ENCODE measurements around the gene LMTK2. TPM values are rescaled to one million over a fixed set of nuclear protein-coding genes. Genes with fewer than 3 reads are reported as not detected.

LMTK2 gene
- total RNA-seq, 1 experiment from 2014 or later = 17.8 TPM

DNA sequence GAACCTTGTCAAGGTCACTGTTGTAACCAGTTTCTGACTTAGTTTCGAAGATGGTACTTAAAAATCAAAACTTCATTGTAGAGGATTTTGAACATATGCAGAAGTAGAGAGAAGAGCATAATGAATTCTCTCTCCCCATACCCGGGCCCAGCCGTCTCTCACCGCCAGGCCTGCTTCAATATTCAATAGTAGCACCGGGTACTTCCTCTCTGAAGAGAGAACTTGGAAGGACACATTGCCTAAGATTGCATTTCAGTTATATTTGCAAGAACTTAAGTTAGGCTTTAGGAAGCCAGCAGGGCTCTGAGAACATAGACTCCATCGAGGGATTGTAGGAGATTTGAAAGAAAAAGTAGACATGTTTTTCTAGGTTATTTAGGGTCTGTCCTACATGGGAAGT lies 19.1 kb downstream of the LMTK2 start:
- H3K27ac ChIP-seq (ENCODE audit: low read depth, low read length) = no peak overlapping the region
- H3K9ac ChIP-seq (ENCODE audit: low read length) = no peak overlapping the region
- TF ChIP-seq ZNF274 (IDR thresholded peaks at IDR 0.05; ENCODE audit: low read depth, low read length) (no peak), TCF7L2 (IDR thresholded peaks at IDR 0.05; ENCODE audit: borderline replicate concordance, extremely low read depth, insufficient read depth, insufficient read length) (no peak), POLR2AphosphoS5 (IDR thresholded peaks at IDR 0.05; ENCODE audit: low read depth, low read length) (no peak), CBX3 (IDR thresholded peaks at IDR 0.05; ENCODE audit: low read depth) (no peak), SIN3A (IDR thresholded peaks at IDR 0.05; ENCODE audit: low read depth) (no peak)
- TF ChIP-seq, protein P1, sequence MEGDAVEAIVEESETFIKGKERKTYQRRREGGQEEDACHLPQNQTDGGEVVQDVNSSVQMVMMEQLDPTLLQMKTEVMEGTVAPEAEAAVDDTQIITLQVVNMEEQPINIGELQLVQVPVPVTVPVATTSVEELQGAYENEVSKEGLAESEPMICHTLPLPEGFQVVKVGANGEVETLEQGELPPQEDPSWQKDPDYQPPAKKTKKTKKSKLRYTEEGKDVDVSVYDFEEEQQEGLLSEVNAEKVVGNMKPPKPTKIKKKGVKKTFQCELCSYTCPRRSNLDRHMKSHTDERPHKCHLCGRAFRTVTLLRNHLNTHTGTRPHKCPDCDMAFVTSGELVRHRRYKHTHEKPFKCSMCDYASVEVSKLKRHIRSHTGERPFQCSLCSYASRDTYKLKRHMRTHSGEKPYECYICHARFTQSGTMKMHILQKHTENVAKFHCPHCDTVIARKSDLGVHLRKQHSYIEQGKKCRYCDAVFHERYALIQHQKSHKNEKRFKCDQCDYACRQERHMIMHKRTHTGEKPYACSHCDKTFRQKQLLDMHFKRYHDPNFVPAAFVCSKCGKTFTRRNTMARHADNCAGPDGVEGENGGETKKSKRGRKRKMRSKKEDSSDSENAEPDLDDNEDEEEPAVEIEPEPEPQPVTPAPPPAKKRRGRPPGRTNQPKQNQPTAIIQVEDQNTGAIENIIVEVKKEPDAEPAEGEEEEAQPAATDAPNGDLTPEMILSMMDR (IDR thresholded peaks at IDR 0.05 in 2 of 3, conservative IDR thresholded peaks at IDR 0.05 in 1 of 3; ENCODE audit: borderline replicate concordance in 1 of 3, insufficient read depth in 1 of 3, low read depth in 2 of 3, low read length in 2 of 3) = no peak
- TF ChIP-seq, protein P2, sequence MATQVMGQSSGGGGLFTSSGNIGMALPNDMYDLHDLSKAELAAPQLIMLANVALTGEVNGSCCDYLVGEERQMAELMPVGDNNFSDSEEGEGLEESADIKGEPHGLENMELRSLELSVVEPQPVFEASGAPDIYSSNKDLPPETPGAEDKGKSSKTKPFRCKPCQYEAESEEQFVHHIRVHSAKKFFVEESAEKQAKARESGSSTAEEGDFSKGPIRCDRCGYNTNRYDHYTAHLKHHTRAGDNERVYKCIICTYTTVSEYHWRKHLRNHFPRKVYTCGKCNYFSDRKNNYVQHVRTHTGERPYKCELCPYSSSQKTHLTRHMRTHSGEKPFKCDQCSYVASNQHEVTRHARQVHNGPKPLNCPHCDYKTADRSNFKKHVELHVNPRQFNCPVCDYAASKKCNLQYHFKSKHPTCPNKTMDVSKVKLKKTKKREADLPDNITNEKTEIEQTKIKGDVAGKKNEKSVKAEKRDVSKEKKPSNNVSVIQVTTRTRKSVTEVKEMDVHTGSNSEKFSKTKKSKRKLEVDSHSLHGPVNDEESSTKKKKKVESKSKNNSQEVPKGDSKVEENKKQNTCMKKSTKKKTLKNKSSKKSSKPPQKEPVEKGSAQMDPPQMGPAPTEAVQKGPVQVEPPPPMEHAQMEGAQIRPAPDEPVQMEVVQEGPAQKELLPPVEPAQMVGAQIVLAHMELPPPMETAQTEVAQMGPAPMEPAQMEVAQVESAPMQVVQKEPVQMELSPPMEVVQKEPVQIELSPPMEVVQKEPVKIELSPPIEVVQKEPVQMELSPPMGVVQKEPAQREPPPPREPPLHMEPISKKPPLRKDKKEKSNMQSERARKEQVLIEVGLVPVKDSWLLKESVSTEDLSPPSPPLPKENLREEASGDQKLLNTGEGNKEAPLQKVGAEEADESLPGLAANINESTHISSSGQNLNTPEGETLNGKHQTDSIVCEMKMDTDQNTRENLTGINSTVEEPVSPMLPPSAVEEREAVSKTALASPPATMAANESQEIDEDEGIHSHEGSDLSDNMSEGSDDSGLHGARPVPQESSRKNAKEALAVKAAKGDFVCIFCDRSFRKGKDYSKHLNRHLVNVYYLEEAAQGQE (IDR thresholded peaks at IDR 0.05; ENCODE audit: low read depth) = no peak
- TF ChIP-seq, protein P3, sequence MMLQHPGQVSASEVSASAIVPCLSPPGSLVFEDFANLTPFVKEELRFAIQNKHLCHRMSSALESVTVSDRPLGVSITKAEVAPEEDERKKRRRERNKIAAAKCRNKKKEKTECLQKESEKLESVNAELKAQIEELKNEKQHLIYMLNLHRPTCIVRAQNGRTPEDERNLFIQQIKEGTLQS (IDR thresholded peaks at IDR 0.05) = no peak
- TF ChIP-seq, protein P4, sequence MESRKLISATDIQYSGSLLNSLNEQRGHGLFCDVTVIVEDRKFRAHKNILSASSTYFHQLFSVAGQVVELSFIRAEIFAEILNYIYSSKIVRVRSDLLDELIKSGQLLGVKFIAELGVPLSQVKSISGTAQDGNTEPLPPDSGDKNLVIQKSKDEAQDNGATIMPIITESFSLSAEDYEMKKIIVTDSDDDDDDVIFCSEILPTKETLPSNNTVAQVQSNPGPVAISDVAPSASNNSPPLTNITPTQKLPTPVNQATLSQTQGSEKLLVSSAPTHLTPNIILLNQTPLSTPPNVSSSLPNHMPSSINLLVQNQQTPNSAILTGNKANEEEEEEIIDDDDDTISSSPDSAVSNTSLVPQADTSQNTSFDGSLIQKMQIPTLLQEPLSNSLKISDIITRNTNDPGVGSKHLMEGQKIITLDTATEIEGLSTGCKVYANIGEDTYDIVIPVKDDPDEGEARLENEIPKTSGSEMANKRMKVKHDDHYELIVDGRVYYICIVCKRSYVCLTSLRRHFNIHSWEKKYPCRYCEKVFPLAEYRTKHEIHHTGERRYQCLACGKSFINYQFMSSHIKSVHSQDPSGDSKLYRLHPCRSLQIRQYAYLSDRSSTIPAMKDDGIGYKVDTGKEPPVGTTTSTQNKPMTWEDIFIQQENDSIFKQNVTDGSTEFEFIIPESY (IDR thresholded peaks at IDR 0.05; ENCODE audit: extremely low read depth, insufficient replicate concordance, low read length) = no peak
- ATAC-seq (no peak), DNase-seq (ENCODE audit: low read depth, low spot score) (no peak)
- RAD21 ChIA-PET (ENCODE audit: low non-redundant PET in 1 of 2, low total read pairs in 2 of 2, uncharacterized antibody in 2 of 2, unreplicated experiment in 2 of 2) = no interaction called here
- intact Hi-C loops (cut with micrococcal nuclease) = no loop called here
- no peaks in the 10 kb centered on the region for H3K4me1 ChIP-seq (ENCODE audit: control insufficient read depth in 1 of 2, insufficient read depth in 2 of 2, low read length in 2 of 2)
- H3K36me3 ChIP-seq (ENCODE audit: control insufficient read depth in 1 of 2, insufficient read depth in 2 of 2, low read length in 2 of 2) = no peaks in the 10 kb centered on the region
- no peaks in the 10 kb centered on the region for H4K20me1 ChIP-seq (ENCODE audit: insufficient read depth)
- no peaks in the 10 kb centered on the region for H3K9me3 ChIP-seq (ENCODE audit: control insufficient read depth in 1 of 2, insufficient read depth in 1 of 2, low read depth in 1 of 2, low read length in 2 of 2)
- no peak overlapping the region for H3K4me2 ChIP-seq (ENCODE audit: low read length)
- no peak overlapping the region for H2AFZ ChIP-seq (ENCODE audit: low read depth, low read length, poor library complexity, severe bottlenecking)
- H3K79me2 ChIP-seq (ENCODE audit: insufficient read depth, low read length) = peaks cover 46% of the 10 kb centered on the region
- no peaks in the 10 kb centered on the region for H3K27me3 ChIP-seq (ENCODE audit: insufficient read depth, low read length)
- no peaks in the 10 kb centered on the region for H3K9me2 ChIP-seq (ENCODE audit: insufficient read depth)
- CTCF ChIA-PET = no interaction called here
- POLR2A ChIA-PET = no interaction called here
- no TSS peak for BruUV-seq (replicated peaks)
- H3K4me3 ChIP-seq (replicated peaks in 1 of 2; ENCODE audit: low read depth in 1 of 2, low read length in 2 of 2) = no peak overlapping the region

Measured in HCT116 (cell line).